Measurements from ENCODE around the gene PADI4. TPM values are rescaled to one million over a fixed set of nuclear protein-coding genes. Genes with fewer than 3 reads are reported as not detected.
A peak's percentile ranks its signal among the peaks of the same experiment; 100 is the strongest.

Gene PADI4
- total RNA-seq, 1 experiment from 2014 or later: not detected

DNA sequence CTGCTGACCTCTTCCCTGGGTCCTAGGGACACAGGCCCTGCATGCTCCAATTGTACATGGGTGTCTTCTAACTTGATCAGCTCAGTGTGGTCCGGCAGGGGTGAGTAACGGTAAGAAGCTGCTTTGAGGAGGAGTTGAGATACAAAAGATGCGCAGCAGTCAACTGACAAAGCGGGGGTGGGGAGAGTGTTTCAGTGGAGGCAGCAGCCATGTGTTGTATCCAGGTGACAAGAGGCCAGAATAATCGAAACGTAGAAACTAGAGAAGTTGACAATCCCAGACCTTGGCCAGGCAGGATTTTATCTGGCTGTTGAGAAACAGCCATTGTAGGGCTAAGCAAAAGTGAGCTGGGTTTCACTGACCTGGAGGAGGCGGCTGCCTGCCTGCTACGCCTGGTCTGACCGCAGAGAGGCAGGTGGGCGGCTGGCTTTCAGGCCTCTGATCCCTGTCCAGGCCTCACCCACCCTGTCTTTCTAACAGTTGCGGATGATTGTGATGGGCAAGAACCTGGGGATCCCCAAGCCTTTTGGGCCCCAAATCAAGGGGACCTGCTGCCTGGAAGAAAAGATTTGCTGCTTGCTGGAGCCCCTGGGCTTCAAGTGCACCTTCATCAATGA, 92.8 kb downstream of the PADI4 start:
- H3K4me3 ChIP-seq (ENCODE audit: low read depth in 2 of 2, low read length in 2 of 2): no peak overlapping the region
- DNase-seq (ENCODE audit: low read depth, low spot score): no peak
- POLR2A ChIA-PET: no interaction called here
- H3K4me1 ChIP-seq (ENCODE audit: control insufficient read depth, insufficient read depth, low read length): peaks cover 7% of the 10 kb centered on the region; the same call in 1 of the 2 replicates
- CTCF ChIA-PET: no interaction called here
- H3K9me3 ChIP-seq (ENCODE audit: control insufficient read depth, insufficient read depth, low read depth, low read length): no peaks in the 10 kb centered on the region
- no TSS peak for BruUV-seq (replicated peaks)
- no peaks in the 10 kb centered on the region for H3K27me3 ChIP-seq (ENCODE audit: control insufficient read depth, insufficient read depth, low read length)
- H3K27ac ChIP-seq (ENCODE audit: low read length): no peak overlapping the region; the same call in 1 of the 2 replicates
- H3K36me3 ChIP-seq (ENCODE audit: control insufficient read depth, insufficient read depth, low read length): no peaks in the 10 kb centered on the region
- in situ Hi-C loops (cut with HindIII; ENCODE audit: low pct_unique_long_range_greater_than_20kb, low sequenced_read_pairs): no loop called here
- intact Hi-C loops (cut with micrococcal nuclease; ENCODE audit: unreplicated experiment): loop anchor here (10.0 kb wide), 1 partner anchor 166 kb away; no protein-coding TSS in a partner anchor
- TF ChIP-seq REST (IDR thresholded peaks at IDR 0.05; ENCODE audit: insufficient read depth in 1 of 2, low read depth in 2 of 2, low read length in 1 of 2) (no peak), CTCF (IDR thresholded peaks at IDR 0.05) (no peak)
- ATAC-seq: no peak

GRCh38 chr1:17401841-17402240, 93.8 kb downstream of the PADI4 start:
- Histone ChIP-seq H3K4me3 (ENCODE audit: low read depth in 2 of 2, low read length in 2 of 2) (no peak overlapping the region), H3K27me3 (ENCODE audit: control insufficient read depth, insufficient read depth, low read length) (no peaks in the 10 kb centered on the region), H3K9me3 (ENCODE audit: control insufficient read depth, insufficient read depth, low read depth, low read length) (no peaks in the 10 kb centered on the region), H3K36me3 (ENCODE audit: control insufficient read depth, insufficient read depth, low read length) (no peaks in the 10 kb centered on the region), H3K4me1 (ENCODE audit: control insufficient read depth, insufficient read depth, low read length) (peaks cover 13% of the 10 kb centered on the region), H3K27ac (ENCODE audit: low read length) (no peak overlapping the region)
- no peak for TF ChIP-seq TCF7L2 (IDR thresholded peaks at IDR 0.05; ENCODE audit: low read depth, low read length)
- ChIA-PET POLR2A (no interaction called here), CTCF (no interaction called here)
- ATAC-seq (no peak), DNase-seq (ENCODE audit: low read depth, low spot score) (no peak)
- no TSS peak for BruUV-seq (replicated peaks)
- intact Hi-C loops (cut with micrococcal nuclease; ENCODE audit: unreplicated experiment) (loop anchor here (10.0 kb wide), 1 partner anchor 167 kb away; no protein-coding TSS in a partner anchor), in situ Hi-C loops (cut with HindIII; ENCODE audit: low pct_unique_long_range_greater_than_20kb, low sequenced_read_pairs) (no loop called here)

DNA sequence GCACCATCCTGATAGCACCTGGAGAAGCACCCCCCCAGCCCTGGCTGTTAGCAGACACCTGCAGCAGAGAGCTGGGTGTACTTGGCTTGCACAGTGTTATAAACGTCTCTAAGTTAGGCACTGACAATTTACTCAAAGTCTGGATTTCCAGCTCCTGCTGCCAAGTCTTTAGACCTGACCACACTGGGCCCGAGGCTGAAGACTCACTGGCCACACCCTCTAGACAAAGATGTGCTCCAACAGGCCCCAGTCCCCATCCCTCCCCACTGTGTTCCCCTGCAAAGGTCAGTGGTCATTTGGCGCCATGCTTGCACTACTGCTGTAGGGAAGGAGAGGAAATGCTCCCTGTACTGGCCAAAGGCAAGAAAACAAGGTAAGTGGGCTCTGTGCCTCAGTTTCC, 95.1 kb downstream of the PADI4 start:
- TF ChIP-seq TCF7L2 (IDR thresholded peaks at IDR 0.05; ENCODE audit: low read depth, low read length) (no peak), SIN3A (IDR thresholded peaks at IDR 0.05; ENCODE audit: borderline replicate concordance, insufficient read depth, low read depth, low read length) (no peak), POLR2AphosphoS5 (IDR thresholded peaks at IDR 0.05; ENCODE audit: low read depth, low read length) (no peak), CTCF (IDR thresholded peaks at IDR 0.05) (no peak)
- intact Hi-C loops (cut with micrococcal nuclease; ENCODE audit: unreplicated experiment) (loop anchor here (10.0 kb wide), 1 partner anchor 168 kb away; no protein-coding TSS in a partner anchor), in situ Hi-C loops (cut with HindIII; ENCODE audit: low pct_unique_long_range_greater_than_20kb, low sequenced_read_pairs) (no loop called here)
- ATAC-seq (peak; percentile 11; the same call in 1 of the 2 replicates), DNase-seq (ENCODE audit: low read depth, low spot score) (no peak)
- H3K27me3 ChIP-seq (ENCODE audit: control insufficient read depth, insufficient read depth, low read length): no peaks in the 10 kb centered on the region
- CTCF ChIA-PET: interaction anchor here (0.5 to 0.6 kb wide), 2 partner anchors 151 to 290 kb away, joined by 3 read pairs; no protein-coding TSS in a partner anchor
- POLR2A ChIA-PET: interaction anchor here (0.5 kb wide), 1 partner anchor 273 kb away, joined by 5 read pairs; no protein-coding TSS in a partner anchor
- H3K9me3 ChIP-seq (ENCODE audit: control insufficient read depth, insufficient read depth, low read depth, low read length): no peaks in the 10 kb centered on the region
- no TSS peak for BruUV-seq (replicated peaks)
- no peak overlapping the region for H3K4me3 ChIP-seq (ENCODE audit: low read depth in 2 of 2, low read length in 2 of 2)
- H3K27ac ChIP-seq (ENCODE audit: low read length): no peak overlapping the region
- H3K4me1 ChIP-seq (ENCODE audit: control insufficient read depth, insufficient read depth, low read length): peaks cover 18% of the 10 kb centered on the region
- H3K36me3 ChIP-seq (ENCODE audit: control insufficient read depth, insufficient read depth, low read length): no peaks in the 10 kb centered on the region

All from Panc1 (cell line).